ENCODE results near the gene PTK7.

DNA sequence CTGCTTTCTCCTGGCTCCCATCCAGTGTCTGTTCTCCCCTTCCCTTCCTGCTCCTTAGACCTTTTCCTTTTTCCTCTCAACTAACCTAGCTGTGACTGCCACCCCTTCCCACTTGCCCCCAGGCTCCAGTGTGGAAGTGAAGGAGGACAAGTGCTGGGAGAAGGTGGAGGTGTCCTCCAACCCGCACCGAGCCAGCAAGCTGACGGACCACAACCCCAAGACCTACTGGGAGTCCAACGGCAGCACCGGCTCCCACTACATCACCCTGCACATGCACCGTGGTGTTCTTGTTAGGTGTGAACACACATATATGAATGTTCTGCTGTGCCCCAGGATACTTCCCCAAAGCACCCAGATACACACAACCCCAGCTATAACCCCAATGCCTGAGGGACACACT is 124.4 kb downstream of the PTK7 start:
- TF ChIP-seq POLR2A (IDR thresholded peaks at IDR 0.05; ENCODE audit: low read depth) (no peak), POLR2AphosphoS5 (IDR thresholded peaks at IDR 0.05) (no peak), EP300 (IDR thresholded peaks at IDR 0.05) (no peak)
- TF ChIP-seq, protein P1, sequence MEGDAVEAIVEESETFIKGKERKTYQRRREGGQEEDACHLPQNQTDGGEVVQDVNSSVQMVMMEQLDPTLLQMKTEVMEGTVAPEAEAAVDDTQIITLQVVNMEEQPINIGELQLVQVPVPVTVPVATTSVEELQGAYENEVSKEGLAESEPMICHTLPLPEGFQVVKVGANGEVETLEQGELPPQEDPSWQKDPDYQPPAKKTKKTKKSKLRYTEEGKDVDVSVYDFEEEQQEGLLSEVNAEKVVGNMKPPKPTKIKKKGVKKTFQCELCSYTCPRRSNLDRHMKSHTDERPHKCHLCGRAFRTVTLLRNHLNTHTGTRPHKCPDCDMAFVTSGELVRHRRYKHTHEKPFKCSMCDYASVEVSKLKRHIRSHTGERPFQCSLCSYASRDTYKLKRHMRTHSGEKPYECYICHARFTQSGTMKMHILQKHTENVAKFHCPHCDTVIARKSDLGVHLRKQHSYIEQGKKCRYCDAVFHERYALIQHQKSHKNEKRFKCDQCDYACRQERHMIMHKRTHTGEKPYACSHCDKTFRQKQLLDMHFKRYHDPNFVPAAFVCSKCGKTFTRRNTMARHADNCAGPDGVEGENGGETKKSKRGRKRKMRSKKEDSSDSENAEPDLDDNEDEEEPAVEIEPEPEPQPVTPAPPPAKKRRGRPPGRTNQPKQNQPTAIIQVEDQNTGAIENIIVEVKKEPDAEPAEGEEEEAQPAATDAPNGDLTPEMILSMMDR (IDR thresholded peaks at IDR 0.05) = no peak
